HepG2 (cell line): ENCODE measurements around the gene GPR62. TPM values are rescaled to one million over a fixed set of nuclear protein-coding genes. Genes with fewer than 3 reads are reported as not detected.

Experiments used
- ATAC-seq: fragments of 200-7000 bp; cut with Tn5 transposase; 3 replicates; pipeline ENCODE4 v1.9.1; 2020; ENCODE audit warnings: mild to moderate bottlenecking, moderate library complexity
- BruUV-seq: library from RNA; stranded (reverse); fragments of 400-500 nt; replicated peaks from 2 replicates; lab custom pipeline; 2021; lab: Mats Ljungman, UMichigan
- CTCF ChIA-PET: fragments of 300-600 bp; formaldehyde crosslinking; extraction: SDS; loops from one replicate; lab custom pipeline; 2021; ENCODE audit warnings: low total read pairs, inconsistent platforms, low intra/inter-chr PET ratio; lab: Yijun Ruan, JAX
- POLR2A ChIA-PET: fragments of 350-600 bp; sonication (Branson Sonifier 250); formaldehyde crosslinking; loops from one replicate; lab custom pipeline; 2020; ENCODE audit warnings: antibody characterized with exemption, inconsistent platforms; lab: Yijun Ruan, JAX
- DNase-seq: peaks from one replicate; pipeline ENCODE4 v3.0.0-alpha.2; 2015; ENCODE audit warnings: low spot score
- FAIRE-seq: peaks from 3 replicates; lab custom pipeline; 2011; peaks lifted over from hg19 to GRCh38; lab: Jason Lieb, UNC
- H2AFZ ChIP-seq: one replicate; pipeline ENCODE4 v1.6.1; 2011; ENCODE audit warnings: low read length, inconsistent platforms
- H3K27ac ChIP-seq: fragments of 300-600 bp; 3 replicates; pipeline ENCODE4 v1.8.0; 2011; ENCODE audit warnings: mixed run types, mild to moderate bottlenecking, mixed read lengths, low read length, inconsistent platforms; ENCODE audit not compliant: insufficient read depth; ENCODE audit errors: extremely low read length
- H3K27me3 ChIP-seq, 2 experiments: fragments of 200-600 bp in 1 of 2; 2 replicates in 1 of 2; 3 replicates in 1 of 2; pipeline versions ENCODE4 v1.6.0 to v1.8.0; 2011; ENCODE audit warnings: low read length in 2 of 2, mild to moderate bottlenecking in 2 of 2, moderate library complexity in 2 of 2, inconsistent platforms in 1 of 2; ENCODE audit not compliant: insufficient read depth in 2 of 2, control insufficient read depth in 1 of 2
- H3K36me3 ChIP-seq, 2 experiments: fragments of 200-600 bp in 1 of 2; replicated peaks in 1 of 2; 2 replicates in 1 of 2; 3 replicates in 1 of 2; pipeline versions ENCODE4 v1.5.1 to v1.8.0; 2011; ENCODE audit warnings: low read length in 2 of 2, inconsistent platforms in 1 of 2; ENCODE audit not compliant: insufficient read depth in 2 of 2, control insufficient read depth in 1 of 2
- H3K4me1 ChIP-seq: 2 replicates; pipeline ENCODE4 v1.5.1; 2012; ENCODE audit warnings: low read length, inconsistent platforms; ENCODE audit not compliant: insufficient read depth
- H3K4me2 ChIP-seq: 2 replicates; pipeline ENCODE4 v1.6.0; 2011; ENCODE audit warnings: low read depth, low read length, inconsistent platforms
- H3K4me3 ChIP-seq, 3 experiments: fragments of 200-600 bp in 1 of 3; sonication (generic), shearing (Covaris generic) in 1 of 3; replicated peaks in 1 of 3; 2 replicates each; pipeline ENCODE4 v1.5.1; 2011 to 2016; ENCODE audit warnings: low read length in 3 of 3, inconsistent platforms in 2 of 3, low read depth in 2 of 3, mild to moderate bottlenecking in 2 of 3, control low read depth in 1 of 3, mixed read lengths in 1 of 3; ENCODE audit not compliant: insufficient read depth in 1 of 3
- H3K79me2 ChIP-seq: one replicate; pipeline ENCODE4 v1.6.1; 2011; ENCODE audit warnings: low read length, inconsistent platforms; ENCODE audit not compliant: insufficient read depth
- H3K9ac ChIP-seq: 2 replicates; pipeline ENCODE4 v1.6.0; 2011; ENCODE audit warnings: mild to moderate bottlenecking, low read depth, low read length, inconsistent platforms; ENCODE audit not compliant: insufficient read depth
- H3K9me3 ChIP-seq: 2 replicates; pipeline ENCODE4 v1.5.1; 2012; ENCODE audit warnings: mild to moderate bottlenecking, low read length
- H4K20me1 ChIP-seq: 2 replicates; pipeline ENCODE4 v1.6.0; 2011; ENCODE audit warnings: inconsistent platforms, mild to moderate bottlenecking, low read length, moderate library complexity; ENCODE audit not compliant: insufficient read depth
- CCDC6 ChIP-seq: sonication (generic); formaldehyde crosslinking; IDR thresholded peaks from 2 replicates; pipeline ENCODE4 v1.8.1; 2022; ENCODE audit warnings: mild to moderate bottlenecking, missing genetic modification reagents, moderate library complexity
- HBP1 ChIP-seq: IDR thresholded peaks from 2 replicates; pipeline ENCODE4 v1.6.1; 2016; ENCODE audit warnings: low read depth, control low read depth
- HOXD1 ChIP-seq: sonication (generic); formaldehyde crosslinking; IDR thresholded peaks from 2 replicates; pipeline ENCODE4 v1.5.0; 2020; ENCODE audit warnings: missing genetic modification reagents
- MED13 ChIP-seq: sonication (generic); formaldehyde crosslinking; IDR thresholded peaks from 2 replicates; pipeline ENCODE4 v1.5.0; 2020; ENCODE audit warnings: missing genetic modification reagents
- SP140L ChIP-seq: sonication (generic); formaldehyde crosslinking; IDR thresholded peaks from 2 replicates; pipeline ENCODE4 v1.4.0; 2020; ENCODE audit warnings: missing genetic modification reagents, borderline replicate concordance
- ZNF256 ChIP-seq: sonication (generic); formaldehyde crosslinking; conservative IDR thresholded peaks from 2 replicates; pipeline ENCODE4 v1.4.0; 2020; ENCODE audit warnings: missing genetic modification reagents
- WGBS: methylation state at CpG from one replicate; pipeline ENCODE4 v1.1.6; 2017; ENCODE audit warnings: low lambda C conversion rate; 5-methylcytosine and 5-hydroxymethylcytosine counted together
- in situ Hi-C: cut with HindIII; loops from 2 replicates; pipeline ENCODE4 v1.10.0; 2017; ENCODE audit warnings: low pct_unique_long_range_greater_than_20kb; ENCODE audit not compliant: extremely low pct_ligation_motif_present
- intact Hi-C: fragments of 100-400 bp; cut with micrococcal nuclease; formaldehyde crosslinking; loops from one replicate; pipeline ENCODE4 v1.10.0; 2022; ENCODE audit not compliant: unreplicated experiment
- polyA plus RNA-seq, 8 experiments: library from polyadenylated mRNA; depleted of rRNA in 3 of 8; stranded (reverse) in 7 of 8; unstranded in 1 of 8; fragments of >200 nt; fragmentation: Illumina TruSeq in 4 of 8; extraction: Trizol in 4 of 8; gene quantifications; 2 replicates each; pipeline versions ENCODE4 v1.2.1 to v1.2.3, GENCODE V29; 2011 to 2016; ENCODE audit warnings: low read depth in 4 of 8, missing spikeins in 1 of 8, mixed read lengths in 1 of 8; ENCODE audit not compliant: insufficient read depth in 1 of 8
- total RNA-seq, 5 experiments: library from RNA; depleted of rRNA; stranded (reverse); fragments of >200 nt; fragmentation: Illumina TruSeq; extraction: Trizol; gene quantifications; 2 replicates each; pipeline ENCODE4 v1.2.3, GENCODE V29; 2016; ENCODE audit warnings: low read depth in 1 of 5

GPR62 gene
- total and polyA plus RNA-seq, 2 of the 13 experiments (the other 11 are each of a cell fraction or from before 2014, with no cell fraction given) = not detected

- no peak overlapping the region for H3K27ac ChIP-seq
- no peaks in the 10 kb centered on the region; a peak in 1 of 5 replicates for H3K36me3 ChIP-seq
- no peaks in the 10 kb centered on the region for H4K20me1 ChIP-seq
- in situ Hi-C loops = no loop called here
- no peaks in the 10 kb centered on the region; a peak in 1 of 5 replicates for H3K27me3 ChIP-seq
- peaks cover 32% of the 10 kb centered on the region for H3K4me1 ChIP-seq
- H3K9me3 ChIP-seq = no peaks in the 10 kb centered on the region
- no peak overlapping the region for H3K9ac ChIP-seq
- 100% methylated on average over 1 of the region's 4 CpGs for WGBS
- ATAC-seq (no peak), FAIRE-seq (no peak), DNase-seq (no peak)
- TF ChIP-seq HOXD1 (CRISPR knock-in tag) = no peak
- no peak for TF ChIP-seq MED13 (CRISPR knock-in tag)
- no peak overlapping the region for H3K4me2 ChIP-seq
- no TSS peak for BruUV-seq
- H2AFZ ChIP-seq = no peak overlapping the region
- peaks cover 9% of the 10 kb centered on the region for H3K79me2 ChIP-seq
- intact Hi-C loops = no loop called here
- POLR2A ChIA-PET = interaction anchor here (1.4 to 1.6 kb wide), 2 partner anchors 35 to 69 kb away, joined by 3 to 4 read pairs; partner anchors contain the start of gene PARP3
- CTCF ChIA-PET = no interaction called here
- H3K4me3 ChIP-seq = no peak overlapping the region
Measured at GRCh38 chr3:51978143-51978502, 22.9 kb downstream of the GPR62 start.

- in situ Hi-C loops = no loop called here
- POLR2A ChIA-PET = interaction anchor here (6.4 kb wide), 1 partner anchor 37 kb away, joined by 99 read pairs; the partner anchor contains the start of genes PARP3 and RRP9
- H3K27ac ChIP-seq = no peak overlapping the region
- no peaks in the 10 kb centered on the region for H3K27me3 ChIP-seq
- no peaks in the 10 kb centered on the region for H4K20me1 ChIP-seq
- no peaks in the 10 kb centered on the region; a peak in 1 of 5 replicates for H3K36me3 ChIP-seq
- H2AFZ ChIP-seq = no peak overlapping the region
- intact Hi-C loops = no loop called here
- no peak for ATAC-seq
- no peak for TF ChIP-seq ZNF256 (CRISPR knock-in tag)
- no peak for TF ChIP-seq CCDC6 (CRISPR knock-in tag)
- no peak for TF ChIP-seq HBP1 (CRISPR knock-in tag)
- no peak for TF ChIP-seq SP140L (CRISPR knock-in tag)
- TF ChIP-seq, all 625 proteins: peak for 0
- Histone ChIP-seq H3K4me3 (no peak overlapping the region), H3K4me2 (no peak overlapping the region), H3K4me1 (peaks cover 41% of the 10 kb centered on the region), H3K9me3 (no peaks in the 10 kb centered on the region), H3K9ac (no peak overlapping the region), H3K79me2 (peaks cover 14% of the 10 kb centered on the region)
- CTCF ChIA-PET = no interaction called here
- no peak for DNase-seq
- WGBS = 100% methylated on average over 2 of the region's 10 CpGs
- no TSS peak for BruUV-seq
- FAIRE-seq = no peak
Measured at GRCh38 chr3:51980253-51980652, 25.1 kb downstream of the GPR62 start.
